ENCODE measurements around the gene ELMOD3.
"Not testable (repeated sequence)": the region's sequence is repeated elsewhere in the genome, so short reads cannot be mapped to it uniquely, and the experiment has no call there.

ELMOD3 gene

DNA sequence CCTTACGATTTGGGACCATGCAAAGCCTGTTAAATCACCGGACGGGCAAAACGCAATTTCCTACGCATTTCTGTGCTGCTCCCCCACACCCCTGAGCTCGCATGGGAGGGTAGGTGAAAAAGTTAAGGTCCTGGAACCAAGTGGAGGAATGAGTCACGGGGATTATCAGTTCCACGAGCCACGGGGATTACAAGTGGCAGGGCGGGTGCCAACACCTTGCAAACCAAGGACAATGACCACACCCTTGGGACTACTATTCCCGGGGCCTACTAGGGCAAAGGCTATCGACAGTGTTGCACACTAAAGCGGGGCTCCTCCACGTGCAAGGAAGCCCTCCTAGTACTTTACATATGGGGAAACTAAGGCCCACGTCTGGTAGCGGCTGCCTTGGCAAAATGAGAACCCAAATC is 688 bp upstream of the ELMOD3 start:
- Histone ChIP-seq H3K27ac (ENCODE audit: low read length) (peak overlapping the region; percentile 90), H3K27me3 (ENCODE audit: control insufficient read depth in 1 of 2, insufficient read depth in 2 of 2, low read length in 2 of 2) (no peaks in the 10 kb centered on the region), H3K4me3 (ENCODE audit: low read length in 2 of 2) (peak overlapping the region; percentile 71 to 99), H3K9ac (ENCODE audit: low read length in 2 of 2) (peak overlapping the region; percentile 98 to 99), H3K9me3 (ENCODE audit: control insufficient read depth in 2 of 2, low read length in 2 of 2) (no peaks in the 10 kb centered on the region), H3K36me3 (ENCODE audit: control insufficient read depth in 2 of 2, insufficient read depth in 2 of 2, low read length in 2 of 2) (peaks cover 19 to 34% of the 10 kb centered on the region in 2 donors), H3K4me1 (ENCODE audit: control insufficient read depth, insufficient read depth, low read length) (peaks cover 28% of the 10 kb centered on the region)

DNA sequence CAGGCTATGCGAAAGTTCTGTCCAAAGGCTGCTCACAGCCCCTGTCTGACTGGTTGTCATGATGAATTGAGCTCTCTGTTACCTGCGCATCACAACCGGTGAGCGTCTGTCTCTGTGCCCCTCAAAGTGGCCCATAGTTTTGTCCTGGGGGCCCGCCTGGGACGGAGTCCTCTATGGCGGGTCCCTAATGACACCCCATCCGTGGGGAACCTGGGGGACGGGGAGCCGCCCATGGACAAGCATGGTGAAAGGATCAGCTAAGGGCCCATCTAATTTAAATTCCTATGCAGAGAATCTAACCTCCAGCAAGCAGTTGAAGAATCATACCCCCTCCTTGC is 473 bp downstream of the ELMOD3 start:
- Histone ChIP-seq H3K36me3 (ENCODE audit: control insufficient read depth in 2 of 2, insufficient read depth in 2 of 2, low read length in 2 of 2) (peaks cover 17 to 24% of the 10 kb centered on the region in 2 donors), H3K27ac (ENCODE audit: low read length) (peak overlapping the region; percentile 90), H3K9ac (ENCODE audit: low read length in 2 of 2) (peak overlapping the region; percentile 98 to 99), H3K9me3 (ENCODE audit: control insufficient read depth in 2 of 2, low read length in 2 of 2) (no peaks in the 10 kb centered on the region), H3K4me3 (ENCODE audit: low read length in 2 of 2) (peak overlapping the region; percentile 99 to 100), H3K4me1 (ENCODE audit: control insufficient read depth, insufficient read depth, low read length) (peaks cover 28% of the 10 kb centered on the region), H3K27me3 (ENCODE audit: control insufficient read depth in 1 of 2, insufficient read depth in 2 of 2, low read length in 2 of 2) (no peaks in the 10 kb centered on the region)

- no peak overlapping the region for H3K27ac ChIP-seq (ENCODE audit: low read length)
- peak overlapping the region; percentile 98 to 99 for H3K9ac ChIP-seq (ENCODE audit: low read length in 2 of 2)
- H3K9me3 ChIP-seq (ENCODE audit: control insufficient read depth in 2 of 2, low read length in 2 of 2) = no peaks in the 10 kb centered on the region
- H3K27me3 ChIP-seq (ENCODE audit: control insufficient read depth in 1 of 2, insufficient read depth in 2 of 2, low read length in 2 of 2) = no peaks in the 10 kb centered on the region
- peaks cover 14 to 19% of the 10 kb centered on the region in 2 donors for H3K36me3 ChIP-seq (ENCODE audit: control insufficient read depth in 2 of 2, insufficient read depth in 2 of 2, low read length in 2 of 2)
- H3K4me1 ChIP-seq (ENCODE audit: control insufficient read depth, insufficient read depth, low read length) = peaks cover 28% of the 10 kb centered on the region
- peak overlapping the region; percentile 99 to 100 for H3K4me3 ChIP-seq (ENCODE audit: low read length in 2 of 2)
Measured at GRCh38 chr2:85355521-85355920, 952 bp downstream of the ELMOD3 start.

- H3K4me3 ChIP-seq (ENCODE audit: low read length in 2 of 2) = peak overlapping the region in 1 of 2 donors; percentile 99
- no peaks in the 10 kb centered on the region for H3K9me3 ChIP-seq (ENCODE audit: control insufficient read depth in 2 of 2, low read length in 2 of 2)
- H3K27me3 ChIP-seq (ENCODE audit: control insufficient read depth in 1 of 2, insufficient read depth in 2 of 2, low read length in 2 of 2) = no peaks in the 10 kb centered on the region
- H3K4me1 ChIP-seq (ENCODE audit: control insufficient read depth, insufficient read depth, low read length) = peaks cover 28% of the 10 kb centered on the region
- H3K9ac ChIP-seq (ENCODE audit: low read length in 2 of 2) = no peak overlapping the region
- H3K36me3 ChIP-seq (ENCODE audit: control insufficient read depth in 2 of 2, insufficient read depth in 2 of 2, low read length in 2 of 2) = peaks cover 14 to 18% of the 10 kb centered on the region in 2 donors
- no peak overlapping the region for H3K27ac ChIP-seq (ENCODE audit: low read length)
Measured at GRCh38 chr2:85356186-85356585, 1.6 kb downstream of the ELMOD3 start.

DNA sequence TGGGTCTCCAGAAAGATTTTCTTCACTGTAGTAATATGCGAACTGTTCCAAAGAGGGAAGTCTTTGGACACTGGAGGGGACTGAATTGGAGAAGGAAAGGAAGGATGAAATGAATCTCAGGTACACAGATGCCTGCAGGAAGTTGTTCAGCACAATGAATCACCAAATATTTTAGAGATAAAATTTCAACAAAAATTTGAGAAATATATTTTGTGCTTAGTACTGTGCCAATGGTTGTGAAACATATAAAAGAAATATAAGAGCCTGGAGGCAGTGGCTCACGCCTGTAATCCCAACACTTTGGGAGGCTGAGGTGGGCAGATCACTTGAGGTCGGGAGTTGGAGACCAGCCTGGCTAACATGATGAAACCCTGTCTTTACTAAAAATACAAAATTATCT is 3.2 kb downstream of the ELMOD3 start:
- Histone ChIP-seq H3K4me1 (ENCODE audit: control insufficient read depth, insufficient read depth, low read length) (peaks cover 27% of the 10 kb centered on the region), H3K36me3 (ENCODE audit: control insufficient read depth in 2 of 2, insufficient read depth in 2 of 2, low read length in 2 of 2) (peaks cover 17 to 21% of the 10 kb centered on the region in 2 donors), H3K4me3 (ENCODE audit: low read length in 2 of 2) (no peak overlapping the region), H3K9ac (ENCODE audit: low read length in 2 of 2) (no peak overlapping the region), H3K27ac (ENCODE audit: low read length) (no peak overlapping the region), H3K27me3 (ENCODE audit: control insufficient read depth in 1 of 2, insufficient read depth in 2 of 2, low read length in 2 of 2) (no peaks in the 10 kb centered on the region), H3K9me3 (ENCODE audit: control insufficient read depth in 2 of 2, low read length in 2 of 2) (no peaks in the 10 kb centered on the region)

DNA sequence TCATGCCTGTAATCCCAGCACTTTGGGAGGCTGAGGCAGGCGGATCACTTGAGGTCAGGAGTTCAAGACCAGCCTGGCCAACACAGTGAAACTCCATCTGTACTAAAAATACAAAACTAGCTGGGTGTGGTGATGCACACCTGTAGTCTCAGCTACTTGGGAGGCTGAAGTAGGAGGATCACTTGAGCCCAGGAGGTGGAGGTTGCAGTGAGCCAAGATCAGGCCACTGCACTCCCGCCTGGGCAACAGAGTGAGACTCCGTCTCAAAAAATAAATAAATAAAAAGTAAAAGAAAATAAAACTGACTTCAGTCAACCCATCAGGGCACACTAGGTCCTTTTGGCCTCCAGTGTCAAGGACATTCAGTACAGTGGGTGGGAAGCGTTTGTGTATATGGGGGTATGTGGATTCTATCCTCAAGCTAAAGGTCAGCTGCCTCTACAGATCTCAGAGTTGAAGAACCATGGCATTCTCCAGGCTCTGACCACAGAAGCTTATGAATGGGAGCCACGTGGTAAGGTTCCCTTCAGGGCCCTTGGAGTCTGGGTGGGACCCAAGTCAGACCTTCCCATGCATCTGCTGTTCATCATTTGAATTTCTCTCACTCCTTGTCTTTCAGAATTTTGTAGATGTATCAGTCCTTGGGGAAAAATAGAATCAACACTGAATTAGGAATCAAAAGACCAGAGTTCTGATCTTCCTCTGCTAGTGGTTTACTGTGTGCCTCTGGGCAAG is 8.3 kb downstream of the ELMOD3 start:
- not testable (repeated sequence) for H3K4me3 ChIP-seq (ENCODE audit: low read length in 2 of 2); H3K4me1 ChIP-seq (ENCODE audit: control insufficient read depth, insufficient read depth, low read length); H3K27ac ChIP-seq (ENCODE audit: low read length); H3K9me3 ChIP-seq (ENCODE audit: control insufficient read depth in 2 of 2, low read length in 2 of 2); H3K27me3 ChIP-seq (ENCODE audit: control insufficient read depth in 1 of 2, insufficient read depth in 2 of 2, low read length in 2 of 2); H3K9ac ChIP-seq (ENCODE audit: low read length in 2 of 2)
- H3K36me3 ChIP-seq (ENCODE audit: control insufficient read depth in 2 of 2, insufficient read depth in 2 of 2, low read length in 2 of 2) = peaks cover 25 to 30% of the 10 kb centered on the region in 2 donors

GRCh38 chr2:85367180-85367579 is 12.6 kb downstream of the ELMOD3 start:
- H3K4me1 ChIP-seq (ENCODE audit: control insufficient read depth, insufficient read depth, low read length) = no peaks in the 10 kb centered on the region
- H3K27ac ChIP-seq (ENCODE audit: low read length) = no peak overlapping the region
- no peak overlapping the region for H3K4me3 ChIP-seq (ENCODE audit: low read length in 2 of 2)
- H3K9ac ChIP-seq (ENCODE audit: low read length in 2 of 2) = no peak overlapping the region
- peaks cover 20 to 32% of the 10 kb centered on the region in 2 donors for H3K36me3 ChIP-seq (ENCODE audit: control insufficient read depth in 2 of 2, insufficient read depth in 2 of 2, low read length in 2 of 2)
- H3K9me3 ChIP-seq (ENCODE audit: control insufficient read depth in 2 of 2, low read length in 2 of 2) = no peaks in the 10 kb centered on the region
- no peaks in the 10 kb centered on the region for H3K27me3 ChIP-seq (ENCODE audit: control insufficient read depth in 1 of 2, insufficient read depth in 2 of 2, low read length in 2 of 2)

- Histone ChIP-seq H3K4me3 (ENCODE audit: low read length in 2 of 2) (no peak overlapping the region), H3K9ac (ENCODE audit: low read length in 2 of 2) (no peak overlapping the region), H3K27ac (ENCODE audit: low read length) (no peak overlapping the region), H3K36me3 (ENCODE audit: control insufficient read depth in 2 of 2, insufficient read depth in 2 of 2, low read length in 2 of 2) (peaks cover 15 to 22% of the 10 kb centered on the region in 2 donors), H3K4me1 (ENCODE audit: control insufficient read depth, insufficient read depth, low read length) (no peaks in the 10 kb centered on the region), H3K9me3 (ENCODE audit: control insufficient read depth in 2 of 2, low read length in 2 of 2) (no peaks in the 10 kb centered on the region), H3K27me3 (ENCODE audit: control insufficient read depth in 1 of 2, insufficient read depth in 2 of 2, low read length in 2 of 2) (no peaks in the 10 kb centered on the region)
Measured at GRCh38 chr2:85368921-85369320, 14.4 kb downstream of the ELMOD3 start.

- H3K27me3 ChIP-seq (ENCODE audit: control insufficient read depth in 1 of 2, insufficient read depth in 2 of 2, low read length in 2 of 2) = no peaks in the 10 kb centered on the region
- H3K4me1 ChIP-seq (ENCODE audit: control insufficient read depth, insufficient read depth, low read length) = no peaks in the 10 kb centered on the region
- peaks cover 15 to 22% of the 10 kb centered on the region in 2 donors for H3K36me3 ChIP-seq (ENCODE audit: control insufficient read depth in 2 of 2, insufficient read depth in 2 of 2, low read length in 2 of 2)
- H3K27ac ChIP-seq (ENCODE audit: low read length) = no peak overlapping the region
- H3K9ac ChIP-seq (ENCODE audit: low read length in 2 of 2) = no peak overlapping the region
- no peak overlapping the region for H3K4me3 ChIP-seq (ENCODE audit: low read length in 2 of 2)
- no peaks in the 10 kb centered on the region for H3K9me3 ChIP-seq (ENCODE audit: control insufficient read depth in 2 of 2, low read length in 2 of 2)
Measured at GRCh38 chr2:85369500-85369899, 14.9 kb downstream of the ELMOD3 start.

DNA sequence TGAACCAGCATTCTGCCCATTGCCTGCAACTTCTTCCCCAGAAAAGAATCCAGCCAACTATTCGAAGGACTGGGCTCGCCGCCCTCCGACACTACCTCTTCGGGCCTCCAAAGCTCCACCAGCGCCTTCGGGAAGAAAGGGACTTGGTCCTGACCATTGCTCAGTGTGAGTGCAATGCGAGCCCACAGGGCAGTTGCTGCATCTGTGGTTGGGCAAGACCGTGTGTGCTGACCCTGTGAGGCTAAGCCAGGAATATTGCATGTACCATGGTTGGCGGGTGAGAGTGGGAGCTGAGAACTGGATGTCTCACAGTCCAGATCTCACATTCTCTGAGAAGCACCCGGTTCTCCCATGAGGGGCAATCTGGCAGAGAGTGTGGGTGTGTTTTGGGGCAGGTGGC is 16.5 kb downstream of the ELMOD3 start:
- Histone ChIP-seq H3K27me3 (ENCODE audit: control insufficient read depth in 1 of 2, insufficient read depth in 2 of 2, low read length in 2 of 2) (no peaks in the 10 kb centered on the region), H3K9ac (ENCODE audit: low read length in 2 of 2) (no peak overlapping the region), H3K36me3 (ENCODE audit: control insufficient read depth in 2 of 2, insufficient read depth in 2 of 2, low read length in 2 of 2) (peaks cover 19 to 22% of the 10 kb centered on the region in 2 donors), H3K4me3 (ENCODE audit: low read length in 2 of 2) (no peak overlapping the region), H3K27ac (ENCODE audit: low read length) (no peak overlapping the region), H3K4me1 (ENCODE audit: control insufficient read depth, insufficient read depth, low read length) (no peaks in the 10 kb centered on the region), H3K9me3 (ENCODE audit: control insufficient read depth in 2 of 2, low read length in 2 of 2) (no peaks in the 10 kb centered on the region)

- Histone ChIP-seq H3K9ac (ENCODE audit: low read length in 2 of 2) (no peak overlapping the region), H3K4me3 (ENCODE audit: low read length in 2 of 2) (no peak overlapping the region), H3K36me3 (ENCODE audit: control insufficient read depth in 2 of 2, insufficient read depth in 2 of 2, low read length in 2 of 2) (peaks cover 17 to 24% of the 10 kb centered on the region in 2 donors), H3K9me3 (ENCODE audit: control insufficient read depth in 2 of 2, low read length in 2 of 2) (no peaks in the 10 kb centered on the region), H3K27ac (ENCODE audit: low read length) (no peak overlapping the region), H3K4me1 (ENCODE audit: control insufficient read depth, insufficient read depth, low read length) (peaks cover 5% of the 10 kb centered on the region), H3K27me3 (ENCODE audit: control insufficient read depth in 1 of 2, insufficient read depth in 2 of 2, low read length in 2 of 2) (no peaks in the 10 kb centered on the region)
Measured at GRCh38 chr2:85376291-85377065, 21.9 kb downstream of the ELMOD3 start.
